HL-60 (cell line): ENCODE results near the gene OR10A4.

ENCODE experiments used
- DNase-seq, 2 experiments: peaks; one replicate each; pipeline ENCODE4 v3.0.0-alpha.2; 2010 to 2020; ENCODE audit warnings: low read depth in 1 of 2, low spot score in 1 of 2
- H3K27ac ChIP-seq: fragments of 250-450 bp; sonication (Bioruptor Pico); replicated peaks from 2 replicates; pipeline ENCODE4 v1.5.1; 2020; ENCODE audit warnings: mild to moderate bottlenecking, moderate library complexity
- H3K27me3 ChIP-seq: fragments of 250-450 bp; sonication (Bioruptor Pico); 2 replicates; pipeline ENCODE4 v1.5.1; 2021; ENCODE audit warnings: mild to moderate bottlenecking, moderate library complexity; ENCODE audit not compliant: insufficient read depth, poor library complexity, severe bottlenecking
- H3K4me3 ChIP-seq: replicated peaks from 2 replicates; pipeline ENCODE4 v1.5.1; 2011; ENCODE audit warnings: mild to moderate bottlenecking, control low read depth, low read length; ENCODE audit not compliant: insufficient read depth
- GABPA ChIP-seq: IDR thresholded peaks from 2 replicates; pipeline ENCODE4 v1.6.1; 2012; ENCODE audit warnings: low read depth
- POLR2AphosphoS5 ChIP-seq: IDR thresholded peaks from 2 replicates; pipeline ENCODE4 v1.6.1; 2012; ENCODE audit warnings: low read depth
- SPI1 ChIP-seq: IDR thresholded peaks from 2 replicates; pipeline ENCODE4 v1.6.1; 2012; ENCODE audit warnings: low read depth, mild to moderate bottlenecking, borderline replicate concordance
- TF ChIP-seq, protein P1 (sequence below): IDR thresholded peaks from one replicate; pipeline ENCODE4 v1.5.1; 2011; ENCODE audit warnings: low read length, control low read depth, inconsistent platforms; ENCODE audit not compliant: insufficient read depth
- TF ChIP-seq, protein P2 (sequence below): IDR thresholded peaks from 2 replicates; pipeline ENCODE4 v1.6.1; 2012; ENCODE audit warnings: low read depth; ENCODE audit not compliant: insufficient replicate concordance

OR10A4 gene

DNA sequence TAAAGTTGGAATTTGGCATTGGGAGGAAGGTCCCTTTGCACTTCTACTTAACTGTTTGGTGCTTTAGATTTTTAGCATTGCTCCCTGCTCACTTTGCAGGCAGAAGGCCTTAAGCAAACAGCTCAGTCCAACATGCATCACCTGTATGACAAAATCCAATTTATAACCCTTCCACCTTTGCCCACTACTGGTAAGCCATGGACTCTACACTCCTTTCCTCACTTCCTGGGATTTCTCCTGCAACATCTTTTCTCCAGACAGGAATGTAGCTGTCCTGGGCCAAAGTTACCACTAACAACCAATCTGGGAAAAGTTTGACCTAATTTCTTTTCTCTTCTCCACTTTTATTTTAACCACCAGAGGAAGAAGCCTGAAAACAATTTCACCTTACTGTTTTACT, 17.7 kb downstream of the OR10A4 start:
- H3K4me3 ChIP-seq: no peak overlapping the region
- H3K27ac ChIP-seq: no peak overlapping the region
- no peak for DNase-seq
- TF ChIP-seq, protein P1, sequence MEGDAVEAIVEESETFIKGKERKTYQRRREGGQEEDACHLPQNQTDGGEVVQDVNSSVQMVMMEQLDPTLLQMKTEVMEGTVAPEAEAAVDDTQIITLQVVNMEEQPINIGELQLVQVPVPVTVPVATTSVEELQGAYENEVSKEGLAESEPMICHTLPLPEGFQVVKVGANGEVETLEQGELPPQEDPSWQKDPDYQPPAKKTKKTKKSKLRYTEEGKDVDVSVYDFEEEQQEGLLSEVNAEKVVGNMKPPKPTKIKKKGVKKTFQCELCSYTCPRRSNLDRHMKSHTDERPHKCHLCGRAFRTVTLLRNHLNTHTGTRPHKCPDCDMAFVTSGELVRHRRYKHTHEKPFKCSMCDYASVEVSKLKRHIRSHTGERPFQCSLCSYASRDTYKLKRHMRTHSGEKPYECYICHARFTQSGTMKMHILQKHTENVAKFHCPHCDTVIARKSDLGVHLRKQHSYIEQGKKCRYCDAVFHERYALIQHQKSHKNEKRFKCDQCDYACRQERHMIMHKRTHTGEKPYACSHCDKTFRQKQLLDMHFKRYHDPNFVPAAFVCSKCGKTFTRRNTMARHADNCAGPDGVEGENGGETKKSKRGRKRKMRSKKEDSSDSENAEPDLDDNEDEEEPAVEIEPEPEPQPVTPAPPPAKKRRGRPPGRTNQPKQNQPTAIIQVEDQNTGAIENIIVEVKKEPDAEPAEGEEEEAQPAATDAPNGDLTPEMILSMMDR: no peak
- TF ChIP-seq, protein P2, sequence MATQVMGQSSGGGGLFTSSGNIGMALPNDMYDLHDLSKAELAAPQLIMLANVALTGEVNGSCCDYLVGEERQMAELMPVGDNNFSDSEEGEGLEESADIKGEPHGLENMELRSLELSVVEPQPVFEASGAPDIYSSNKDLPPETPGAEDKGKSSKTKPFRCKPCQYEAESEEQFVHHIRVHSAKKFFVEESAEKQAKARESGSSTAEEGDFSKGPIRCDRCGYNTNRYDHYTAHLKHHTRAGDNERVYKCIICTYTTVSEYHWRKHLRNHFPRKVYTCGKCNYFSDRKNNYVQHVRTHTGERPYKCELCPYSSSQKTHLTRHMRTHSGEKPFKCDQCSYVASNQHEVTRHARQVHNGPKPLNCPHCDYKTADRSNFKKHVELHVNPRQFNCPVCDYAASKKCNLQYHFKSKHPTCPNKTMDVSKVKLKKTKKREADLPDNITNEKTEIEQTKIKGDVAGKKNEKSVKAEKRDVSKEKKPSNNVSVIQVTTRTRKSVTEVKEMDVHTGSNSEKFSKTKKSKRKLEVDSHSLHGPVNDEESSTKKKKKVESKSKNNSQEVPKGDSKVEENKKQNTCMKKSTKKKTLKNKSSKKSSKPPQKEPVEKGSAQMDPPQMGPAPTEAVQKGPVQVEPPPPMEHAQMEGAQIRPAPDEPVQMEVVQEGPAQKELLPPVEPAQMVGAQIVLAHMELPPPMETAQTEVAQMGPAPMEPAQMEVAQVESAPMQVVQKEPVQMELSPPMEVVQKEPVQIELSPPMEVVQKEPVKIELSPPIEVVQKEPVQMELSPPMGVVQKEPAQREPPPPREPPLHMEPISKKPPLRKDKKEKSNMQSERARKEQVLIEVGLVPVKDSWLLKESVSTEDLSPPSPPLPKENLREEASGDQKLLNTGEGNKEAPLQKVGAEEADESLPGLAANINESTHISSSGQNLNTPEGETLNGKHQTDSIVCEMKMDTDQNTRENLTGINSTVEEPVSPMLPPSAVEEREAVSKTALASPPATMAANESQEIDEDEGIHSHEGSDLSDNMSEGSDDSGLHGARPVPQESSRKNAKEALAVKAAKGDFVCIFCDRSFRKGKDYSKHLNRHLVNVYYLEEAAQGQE: no peak
- TF ChIP-seq POLR2AphosphoS5 (no peak), SPI1 (no peak), GABPA (no peak)
- no peaks in the 10 kb centered on the region for H3K27me3 ChIP-seq

DNA sequence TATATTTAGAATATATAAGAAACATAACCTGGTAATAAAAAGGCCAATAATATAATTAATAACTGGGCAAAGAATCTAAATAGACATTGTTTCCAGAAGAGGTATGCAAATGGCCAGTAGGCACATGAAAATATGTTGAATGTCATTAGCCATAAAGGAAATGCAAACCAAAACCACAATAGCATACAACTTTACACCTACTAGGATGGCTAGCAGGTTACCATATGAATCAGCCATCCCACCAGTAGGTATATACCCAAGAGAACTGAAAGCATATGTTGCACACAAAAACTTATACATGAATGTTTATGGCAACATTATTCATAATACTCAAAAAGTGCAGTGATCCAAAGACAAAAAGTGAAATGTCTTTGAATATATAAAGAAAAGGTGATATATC, 18.6 kb downstream of the OR10A4 start:
- Histone ChIP-seq H3K4me3 (no peak overlapping the region), H3K27ac (no peak overlapping the region), H3K27me3 (no peaks in the 10 kb centered on the region)
- TF ChIP-seq SPI1 (no peak), POLR2AphosphoS5 (no peak)
- TF ChIP-seq, protein P2: no peak
- no peak for DNase-seq

DNA sequence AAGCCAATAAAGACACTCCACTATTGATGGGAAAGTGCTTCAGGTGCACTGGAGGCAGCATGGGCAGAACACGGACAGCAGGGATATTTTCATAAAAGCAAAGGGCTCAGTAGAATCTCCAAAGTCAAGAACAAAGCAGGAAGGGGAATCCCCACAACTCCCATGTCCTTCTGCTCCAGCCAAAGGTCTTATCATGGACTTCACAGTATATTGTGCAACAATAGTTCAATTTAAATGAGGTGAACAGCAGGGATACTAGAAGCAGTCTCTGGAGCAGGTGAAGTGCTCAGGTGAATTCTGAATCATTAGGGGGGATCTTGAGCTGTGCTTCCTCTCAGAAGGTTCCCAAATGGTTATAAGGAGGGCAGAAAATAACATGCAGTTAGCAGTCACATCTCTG, 22.5 kb downstream of the OR10A4 start:
- no peak overlapping the region for H3K4me3 ChIP-seq
- DNase-seq: no peak
- H3K27me3 ChIP-seq: no peaks in the 10 kb centered on the region
- H3K27ac ChIP-seq: no peak overlapping the region
- TF ChIP-seq SPI1 (no peak), POLR2AphosphoS5 (no peak), GABPA (no peak)
- TF ChIP-seq, protein P1: no peak
- TF ChIP-seq, protein P2: no peak
